ENCODE measurements around the gene JAKMIP1. TPM values are rescaled to one million over a fixed set of nuclear protein-coding genes. Genes with fewer than 3 reads are reported as not detected.

The JAKMIP1 gene
- total RNA-seq, 1 experiment from 2014 or later: not detected

DNA sequence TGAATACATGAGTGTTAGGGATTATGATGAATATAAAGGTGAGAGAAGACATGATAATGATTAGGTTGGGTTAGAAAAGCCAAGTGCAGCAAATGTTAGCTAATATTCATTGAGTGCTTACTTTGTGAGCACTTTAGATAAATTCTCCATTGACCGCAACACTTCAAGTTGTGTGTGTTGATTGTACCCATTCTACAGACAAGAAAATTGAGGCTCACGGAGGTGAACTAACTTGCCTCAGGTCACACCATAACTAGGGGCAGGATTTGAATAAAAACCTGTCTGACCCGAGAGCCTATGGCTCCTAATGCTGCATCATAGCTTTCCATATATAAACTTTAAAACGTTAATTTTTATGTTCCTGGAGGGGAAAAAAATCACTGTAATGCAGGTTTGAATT, 167.0 kb downstream of the JAKMIP1 start:
- BruUV-seq (replicated peaks): no TSS peak
- ChIA-PET CTCF (no interaction called here), POLR2A (no interaction called here)

More for the DNA sequence above, 167.0 kb downstream of the JAKMIP1 start:
- ATAC-seq: no peak
- Histone ChIP-seq H3K9me2 (ENCODE audit: insufficient read depth) (no peaks in the 10 kb centered on the region), H4K20me1 (ENCODE audit: insufficient read depth) (no peaks in the 10 kb centered on the region), H3K36me3 (ENCODE audit: control insufficient read depth in 1 of 2, insufficient read depth in 2 of 2, low read length in 2 of 2) (no peaks in the 10 kb centered on the region), H3K9ac (ENCODE audit: low read length) (no peak overlapping the region), H3K4me1 (ENCODE audit: control insufficient read depth in 1 of 2, insufficient read depth in 2 of 2, low read length in 2 of 2) (no peaks in the 10 kb centered on the region), H3K9me3 (ENCODE audit: control insufficient read depth in 1 of 2, insufficient read depth in 1 of 2, low read depth in 1 of 2, low read length in 2 of 2) (no peaks in the 10 kb centered on the region), H3K79me2 (ENCODE audit: insufficient read depth, low read length) (no peaks in the 10 kb centered on the region), H2AFZ (ENCODE audit: low read depth, low read length, poor library complexity, severe bottlenecking) (no peak overlapping the region), H3K4me3 (replicated peaks in 1 of 2; ENCODE audit: low read depth in 1 of 2, low read length in 2 of 2) (no peak overlapping the region), H3K27ac (ENCODE audit: low read depth, low read length) (no peak overlapping the region), H3K27me3 (ENCODE audit: insufficient read depth, low read length) (no peaks in the 10 kb centered on the region), H3K4me2 (ENCODE audit: low read length) (no peak overlapping the region)
- intact Hi-C loops (cut with micrococcal nuclease): no loop called here
- no peak for DNase-seq (ENCODE audit: low read depth, low spot score)
- RAD21 ChIA-PET (ENCODE audit: low non-redundant PET in 1 of 2, low total read pairs in 2 of 2, uncharacterized antibody in 2 of 2, unreplicated experiment in 2 of 2): no interaction called here
- TF ChIP-seq, protein P1, sequence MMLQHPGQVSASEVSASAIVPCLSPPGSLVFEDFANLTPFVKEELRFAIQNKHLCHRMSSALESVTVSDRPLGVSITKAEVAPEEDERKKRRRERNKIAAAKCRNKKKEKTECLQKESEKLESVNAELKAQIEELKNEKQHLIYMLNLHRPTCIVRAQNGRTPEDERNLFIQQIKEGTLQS (IDR thresholded peaks at IDR 0.05): no peak
- TF ChIP-seq, protein P2, sequence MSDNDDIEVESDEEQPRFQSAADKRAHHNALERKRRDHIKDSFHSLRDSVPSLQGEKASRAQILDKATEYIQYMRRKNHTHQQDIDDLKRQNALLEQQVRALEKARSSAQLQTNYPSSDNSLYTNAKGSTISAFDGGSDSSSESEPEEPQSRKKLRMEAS (IDR thresholded peaks at IDR 0.05): no peak
- TF ChIP-seq POLR2AphosphoS5 (IDR thresholded peaks at IDR 0.05; ENCODE audit: low read depth, low read length): no peak
- TF ChIP-seq, protein P3, sequence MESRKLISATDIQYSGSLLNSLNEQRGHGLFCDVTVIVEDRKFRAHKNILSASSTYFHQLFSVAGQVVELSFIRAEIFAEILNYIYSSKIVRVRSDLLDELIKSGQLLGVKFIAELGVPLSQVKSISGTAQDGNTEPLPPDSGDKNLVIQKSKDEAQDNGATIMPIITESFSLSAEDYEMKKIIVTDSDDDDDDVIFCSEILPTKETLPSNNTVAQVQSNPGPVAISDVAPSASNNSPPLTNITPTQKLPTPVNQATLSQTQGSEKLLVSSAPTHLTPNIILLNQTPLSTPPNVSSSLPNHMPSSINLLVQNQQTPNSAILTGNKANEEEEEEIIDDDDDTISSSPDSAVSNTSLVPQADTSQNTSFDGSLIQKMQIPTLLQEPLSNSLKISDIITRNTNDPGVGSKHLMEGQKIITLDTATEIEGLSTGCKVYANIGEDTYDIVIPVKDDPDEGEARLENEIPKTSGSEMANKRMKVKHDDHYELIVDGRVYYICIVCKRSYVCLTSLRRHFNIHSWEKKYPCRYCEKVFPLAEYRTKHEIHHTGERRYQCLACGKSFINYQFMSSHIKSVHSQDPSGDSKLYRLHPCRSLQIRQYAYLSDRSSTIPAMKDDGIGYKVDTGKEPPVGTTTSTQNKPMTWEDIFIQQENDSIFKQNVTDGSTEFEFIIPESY (IDR thresholded peaks at IDR 0.05; ENCODE audit: extremely low read depth, insufficient replicate concordance, low read length): no peak
- TF ChIP-seq YY1 (IDR thresholded peaks at IDR 0.05; ENCODE audit: extremely low read depth, insufficient replicate concordance, low read depth, low read length): no peak
- TF ChIP-seq SP1 (IDR thresholded peaks at IDR 0.05; ENCODE audit: low read depth): no peak
- TF ChIP-seq JUND (IDR thresholded peaks at IDR 0.05): no peak
- TF ChIP-seq RAD21 (IDR thresholded peaks at IDR 0.05; ENCODE audit: low read depth): no peak
- TF ChIP-seq CEBPB (IDR thresholded peaks at IDR 0.05; ENCODE audit: low read depth): no peak
- no peak for TF ChIP-seq ZFX (IDR thresholded peaks at IDR 0.05)
